BJ (cell line): ENCODE measurements around the gene TBX21. TPM values are rescaled to one million over a fixed set of nuclear protein-coding genes. Genes with fewer than 3 reads are reported as not detected.

ENCODE experiments used
- CTCF ChIA-PET: fragments of 350-600 bp; formaldehyde crosslinking; extraction: SDS; loops from one replicate; lab custom pipeline; 2021; ENCODE audit warnings: antibody characterized with exemption, inconsistent platforms; lab: Yijun Ruan, JAX
- POLR2A ChIA-PET: fragments of 300-600 bp; sonication (Branson Sonifier 250); formaldehyde crosslinking; extraction: SDS; loops from one replicate; lab custom pipeline; 2021; ENCODE audit warnings: antibody characterized with exemption; lab: Charles Lee
- DNase-seq: peaks from one replicate; pipeline ENCODE4 v3.0.0-alpha.2; 2011; ENCODE audit warnings: low read depth
- H3K27me3 ChIP-seq: 2 replicates; pipeline ENCODE4 v1.6.0; 2011; ENCODE audit warnings: low read length; ENCODE audit not compliant: control insufficient read depth, insufficient read depth
- H3K36me3 ChIP-seq: 2 replicates; pipeline ENCODE4 v1.5.1; 2011; ENCODE audit warnings: low read length; ENCODE audit not compliant: control insufficient read depth, insufficient read depth
- H3K4me3 ChIP-seq: 2 replicates; pipeline ENCODE4 v1.5.1; 2011; ENCODE audit warnings: low read depth, mild to moderate bottlenecking, control low read depth, low read length
- CTCF ChIP-seq: IDR thresholded peaks from 2 replicates; pipeline ENCODE4 v1.5.1; 2011; ENCODE audit warnings: low read depth, mild to moderate bottlenecking, control low read depth, inconsistent platforms, low read length, moderate library complexity; ENCODE audit not compliant: insufficient read depth
- polyA plus RNA-seq: library from polyadenylated mRNA; depleted of rRNA; stranded (reverse); fragments of >200 nt; gene quantifications from 2 replicates; pipeline ENCODE4 v1.2.3, GENCODE V29; 2011

Gene TBX21
- polyA plus RNA-seq, 1 experiment, result not detected

DNA sequence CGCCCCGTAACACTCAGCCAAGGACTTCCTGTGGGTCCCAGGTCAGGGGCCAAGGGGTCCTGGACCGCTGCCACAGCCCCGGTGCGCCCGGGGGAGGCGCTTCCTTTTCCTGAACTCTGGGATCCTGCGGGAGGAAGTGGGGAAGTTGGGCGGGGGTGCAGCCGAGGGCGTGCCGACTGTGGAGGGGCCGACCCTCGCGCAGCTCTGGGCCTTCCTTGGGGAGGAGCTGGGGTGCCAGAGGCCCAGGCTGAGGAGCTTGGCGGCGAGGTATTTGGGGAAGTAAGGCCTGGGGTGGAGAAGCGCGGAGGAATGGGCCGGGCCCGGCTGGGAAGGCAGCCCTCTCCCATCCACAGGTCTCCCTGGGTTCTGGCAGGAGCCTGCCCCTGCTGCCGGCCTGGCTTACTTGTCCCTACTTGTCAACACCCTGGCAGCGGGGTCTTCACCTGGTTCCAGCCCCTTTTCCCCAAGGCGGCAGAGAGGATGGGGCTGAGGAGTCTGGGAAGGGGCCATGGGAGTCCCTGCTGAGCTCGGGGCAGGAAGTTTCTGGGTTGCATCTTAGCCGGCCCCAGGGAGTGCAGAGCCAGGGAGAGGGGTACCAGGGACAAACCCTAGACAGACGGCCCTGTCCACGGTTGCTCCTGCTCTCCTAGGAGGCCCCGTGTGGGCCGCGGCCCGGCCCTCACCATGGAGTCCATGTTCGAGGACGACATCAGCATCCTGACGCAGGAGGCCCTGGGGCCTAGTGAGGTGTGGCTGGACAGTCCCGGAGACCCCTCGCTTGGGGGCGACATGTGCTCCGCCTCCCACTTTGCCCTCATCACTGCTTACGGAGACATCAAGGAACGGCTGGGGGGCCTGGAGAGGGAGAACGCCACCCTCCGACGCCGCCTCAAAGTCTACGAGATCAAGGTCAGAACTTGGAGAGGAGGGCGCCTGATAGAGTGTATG lies 37.3 kb upstream of the TBX21 start:
- no peak for DNase-seq
- ChIA-PET POLR2A (no interaction called here), CTCF (interaction anchor here (1.0 to 3.7 kb wide), 4 partner anchors 11 to 106 kb away, joined by 3 to 35 read pairs (median 6); no protein-coding TSS in a partner anchor)
- no peaks in the 10 kb centered on the region for H3K27me3 ChIP-seq
- H3K36me3 ChIP-seq, result peaks cover 12% of the 10 kb centered on the region
- H3K4me3 ChIP-seq, result peak overlapping the region; percentile 77
- TF ChIP-seq CTCF, result no peak

DNA sequence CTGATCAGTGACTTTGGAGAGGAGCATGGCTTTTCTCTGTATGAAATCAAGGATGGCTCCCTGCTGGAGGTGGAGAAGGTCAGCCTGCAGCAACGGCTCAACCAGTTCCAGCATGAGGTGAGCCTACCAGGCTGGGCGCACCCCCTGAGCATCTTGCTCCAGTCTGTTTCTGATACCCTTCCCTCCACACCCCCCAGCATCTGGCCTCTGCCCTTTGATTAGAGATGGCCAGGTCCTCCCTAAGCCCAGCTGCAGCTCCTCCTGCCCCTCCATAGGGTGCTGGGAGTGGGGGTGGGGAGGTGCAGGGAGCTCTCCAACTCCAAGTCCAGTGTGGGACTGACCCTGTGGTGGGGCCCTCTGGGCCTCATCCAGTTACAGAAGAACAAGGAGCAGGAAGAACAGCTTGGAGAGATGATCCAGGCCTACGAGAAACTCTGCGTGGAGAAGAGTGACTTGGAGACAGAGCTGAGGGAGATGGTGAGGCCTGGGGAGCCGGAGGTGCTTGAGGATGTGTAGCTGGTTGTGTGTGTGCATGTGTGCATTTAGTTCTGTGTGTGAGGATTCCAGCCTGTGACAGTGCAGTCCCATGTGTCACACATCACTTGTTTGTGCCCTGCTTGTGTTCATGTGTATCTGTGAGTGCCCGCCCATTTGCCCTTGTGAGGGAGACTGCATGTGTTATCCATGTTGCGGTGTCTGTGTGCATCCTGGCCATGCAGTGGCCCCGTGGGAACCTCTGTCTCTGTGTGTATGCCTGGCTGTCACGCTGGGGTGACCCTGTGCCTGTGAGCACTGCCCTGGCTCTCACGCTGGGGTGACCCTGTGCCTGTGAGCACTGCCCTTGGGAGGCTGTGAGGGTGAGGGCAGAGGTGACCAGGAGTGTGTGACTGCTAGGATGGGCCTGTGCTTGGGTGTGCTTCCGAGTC lies 36.1 kb upstream of the TBX21 start:
- Histone ChIP-seq H3K4me3 (no peak overlapping the region), H3K36me3 (peaks cover 15% of the 10 kb centered on the region), H3K27me3 (no peaks in the 10 kb centered on the region)
- DNase-seq, result no peak
- ChIA-PET POLR2A (no interaction called here), CTCF (interaction anchor here (0.6 to 3.7 kb wide), 7 partner anchors 8 to 486 kb away, joined by 3 to 35 read pairs (median 3); no protein-coding TSS in a partner anchor)
- TF ChIP-seq CTCF, result no peak

- POLR2A ChIA-PET, result no interaction called here
- CTCF ChIA-PET, result interaction anchor here (0.6 to 3.7 kb wide), 17 partner anchors 9 to 487 kb away, joined by 3 to 35 read pairs (median 5); no protein-coding TSS in a partner anchor
- Histone ChIP-seq H3K27me3 (no peaks in the 10 kb centered on the region), H3K36me3 (peaks cover 15% of the 10 kb centered on the region), H3K4me3 (no peak overlapping the region)
- TF ChIP-seq CTCF, result no peak
- no peak for DNase-seq
Measured at GRCh38 chr17:47697906-47698711, 34.9 kb upstream of the TBX21 start.

- no peak for DNase-seq
- TF ChIP-seq CTCF, result peak; percentile 97
- ChIA-PET CTCF (interaction anchor here (0.6 to 3.7 kb wide), 18 partner anchors 8 to 118 kb away, joined by 3 to 35 read pairs (median 5); no protein-coding TSS in a partner anchor), POLR2A (no interaction called here)
- Histone ChIP-seq H3K27me3 (no peaks in the 10 kb centered on the region), H3K4me3 (no peak overlapping the region), H3K36me3 (peaks cover 17% of the 10 kb centered on the region)
Measured at GRCh38 chr17:47698749-47699535, 34.1 kb upstream of the TBX21 start.
